ENCODE measurements around the gene ARAP2. TPM values are rescaled to one million over a fixed set of nuclear protein-coding genes. Genes with fewer than 3 reads are reported as not detected.

ARAP2 gene
- total RNA-seq, 1 experiment from 2014 or later: 12.5 TPM

- Histone ChIP-seq H3K79me2 (ENCODE audit: low read length) (no peaks in the 10 kb centered on the region), H3K27me3 (ENCODE audit: low read length) (no peaks in the 10 kb centered on the region), H3K9me2 (replicated peaks; ENCODE audit: low read length) (no peaks in the 10 kb centered on the region), H3F3A (ENCODE audit: low read length, unreplicated experiment) (no peaks in the 10 kb centered on the region), H2AFZ (ENCODE audit: low read length) (no peak overlapping the region), H3K4me2 (ENCODE audit: low read length) (no peak overlapping the region), H3K9ac (ENCODE audit: low read length) (no peak overlapping the region), H3K36me3 (ENCODE audit: low read depth, low read length) (no peaks in the 10 kb centered on the region), H3K4me3 (ENCODE audit: low read length) (no peak overlapping the region), H3K4me1 (ENCODE audit: insufficient read depth, low read length) (no peaks in the 10 kb centered on the region), H3K9me3 (ENCODE audit: low read length) (no peaks in the 10 kb centered on the region), H4K20me1 (ENCODE audit: low read length) (no peaks in the 10 kb centered on the region), H3K27ac (ENCODE audit: low read length) (no peak overlapping the region)
- DNase-seq (no peak), ATAC-seq (no peak)
- intact Hi-C loops (cut with micrococcal nuclease): no loop called here
- BruUV-seq (replicated peaks): no TSS peak
- CTCF ChIA-PET: no interaction called here
- TF ChIP-seq CTCF (conservative IDR thresholded peaks at IDR 0.05; ENCODE audit: low read depth, low read length): no peak
- TF ChIP-seq EZH2phosphoT487 (IDR thresholded peaks at IDR 0.05; ENCODE audit: borderline replicate concordance, low read length): no peak
- no peak for TF ChIP-seq EZH2 (IDR thresholded peaks at IDR 0.05; ENCODE audit: low read length, unreplicated experiment)
- POLR2A ChIA-PET (ENCODE audit: unreplicated experiment): no interaction called here
These were observed 207.2 kb downstream of the ARAP2 start for GRCh38 chr4:36037127-36037526.

GRCh38 chr4:36029951-36030350, 214.4 kb downstream of the ARAP2 start:
- ChIA-PET POLR2A (ENCODE audit: unreplicated experiment) (no interaction called here), CTCF (no interaction called here)
- BruUV-seq (replicated peaks): no TSS peak

DNA sequence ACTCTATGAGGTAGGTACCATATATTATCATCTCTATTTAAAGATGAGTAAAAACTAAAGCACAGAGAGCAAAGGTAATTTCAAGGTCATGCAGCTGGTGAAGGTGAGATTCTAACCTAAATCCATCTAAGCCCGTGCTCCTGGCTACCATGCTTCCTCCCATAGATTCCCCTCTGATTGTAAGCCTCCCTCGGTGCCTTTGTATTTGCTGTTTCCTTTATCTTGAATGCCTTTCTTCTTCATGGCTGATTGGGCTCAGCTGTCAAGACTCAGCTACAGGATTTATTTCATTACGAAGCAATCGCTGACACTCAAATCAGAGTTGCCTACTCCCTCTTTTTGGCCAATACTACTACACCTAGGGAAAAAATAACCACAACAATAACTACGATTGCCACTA, 217.1 kb downstream of the ARAP2 start:
- no TSS peak for BruUV-seq (replicated peaks)
- Histone ChIP-seq H3K27ac (ENCODE audit: low read length) (no peak overlapping the region), H3K9me2 (replicated peaks; ENCODE audit: low read length) (no peaks in the 10 kb centered on the region), H3K4me2 (ENCODE audit: low read length) (no peak overlapping the region), H3F3A (ENCODE audit: low read length, unreplicated experiment) (no peaks in the 10 kb centered on the region), H3K36me3 (ENCODE audit: low read depth, low read length) (no peaks in the 10 kb centered on the region), H3K9ac (ENCODE audit: low read length) (no peak overlapping the region), H3K4me3 (ENCODE audit: low read length) (no peak overlapping the region), H3K9me3 (ENCODE audit: low read length) (no peaks in the 10 kb centered on the region), H2AFZ (ENCODE audit: low read length) (no peak overlapping the region), H3K79me2 (ENCODE audit: low read length) (no peaks in the 10 kb centered on the region), H3K27me3 (ENCODE audit: low read length) (no peaks in the 10 kb centered on the region), H4K20me1 (ENCODE audit: low read length) (no peaks in the 10 kb centered on the region), H3K4me1 (ENCODE audit: insufficient read depth, low read length) (peaks cover 13% of the 10 kb centered on the region; the same call in 1 of the 2 replicates)
- intact Hi-C loops (cut with micrococcal nuclease): no loop called here
- ATAC-seq (no peak), DNase-seq (no peak)
- CTCF ChIA-PET: no interaction called here
- TF ChIP-seq CTCF (conservative IDR thresholded peaks at IDR 0.05; ENCODE audit: low read depth, low read length) (no peak), EZH2 (IDR thresholded peaks at IDR 0.05; ENCODE audit: low read length, unreplicated experiment) (no peak), EZH2phosphoT487 (IDR thresholded peaks at IDR 0.05; ENCODE audit: borderline replicate concordance, low read length) (no peak)
- POLR2A ChIA-PET (ENCODE audit: unreplicated experiment): no interaction called here

More at GRCh38 chr4:36029951-36030350, 214.4 kb downstream of the ARAP2 start:
- no peaks in the 10 kb centered on the region for H3K9me3 ChIP-seq (ENCODE audit: low read length)
- no peak overlapping the region for H3K27ac ChIP-seq (ENCODE audit: low read length)
- H3K9me2 ChIP-seq (replicated peaks; ENCODE audit: low read length): no peaks in the 10 kb centered on the region
- H3K4me1 ChIP-seq (ENCODE audit: insufficient read depth, low read length): peaks cover 11% of the 10 kb centered on the region; the same call in 1 of the 2 replicates
- intact Hi-C loops (cut with micrococcal nuclease): no loop called here
- no peaks in the 10 kb centered on the region for H3K79me2 ChIP-seq (ENCODE audit: low read length)
- DNase-seq: no peak
- H2AFZ ChIP-seq (ENCODE audit: low read length): no peak overlapping the region
- TF ChIP-seq EZH2phosphoT487 (IDR thresholded peaks at IDR 0.05; ENCODE audit: borderline replicate concordance, low read length) (no peak), CTCF (conservative IDR thresholded peaks at IDR 0.05; ENCODE audit: low read depth, low read length) (no peak), EZH2 (IDR thresholded peaks at IDR 0.05; ENCODE audit: low read length, unreplicated experiment) (no peak)
- no peak overlapping the region for H3K9ac ChIP-seq (ENCODE audit: low read length)
- no peak for ATAC-seq
- no peaks in the 10 kb centered on the region for H4K20me1 ChIP-seq (ENCODE audit: low read length)
- no peaks in the 10 kb centered on the region for H3F3A ChIP-seq (ENCODE audit: low read length, unreplicated experiment)
- no peaks in the 10 kb centered on the region for H3K27me3 ChIP-seq (ENCODE audit: low read length)
- H3K4me2 ChIP-seq (ENCODE audit: low read length): no peak overlapping the region
- no peaks in the 10 kb centered on the region for H3K36me3 ChIP-seq (ENCODE audit: low read depth, low read length)
- no peak overlapping the region for H3K4me3 ChIP-seq (ENCODE audit: low read length)

All from PC-3 (cell line).